Glomerular visceral epithelial cell (primary cell): ENCODE data around the gene RBM39.
"Not testable (repeated sequence)": the region's sequence is repeated elsewhere in the genome, so short reads cannot be mapped to it uniquely, and the experiment has no call there.

Source experiments
- DNase-seq: peaks from one replicate; pipeline ENCODE4 v3.0.0-alpha.2; 2016; ENCODE audit errors: extremely low spot score

Gene RBM39

GRCh38 chr20:35706591-35707529, 35.2 kb downstream of the RBM39 start:
- not testable (repeated sequence) for DNase-seq

DNA sequence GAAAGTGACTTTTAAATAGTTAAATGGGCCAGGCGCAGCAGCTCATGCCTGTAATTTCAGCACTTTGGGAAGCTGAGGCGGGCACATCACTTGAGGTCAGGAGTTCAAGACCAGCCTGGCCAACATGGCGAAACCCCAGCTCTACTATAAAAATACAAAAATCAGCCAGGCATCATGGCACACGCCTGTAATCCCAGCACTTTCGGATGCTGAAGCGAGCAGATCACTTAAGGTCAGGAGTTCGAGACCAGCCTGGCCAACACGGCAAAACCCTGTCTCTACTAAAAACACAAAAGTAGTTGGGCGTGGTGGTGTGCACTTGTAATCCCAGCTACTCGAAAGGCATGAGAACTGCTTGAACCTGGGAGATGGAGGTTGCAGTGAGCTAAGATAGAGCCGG, 36.2 kb downstream of the RBM39 start:
- not testable (repeated sequence) for DNase-seq

GRCh38 chr20:35704514-35705261, 37.4 kb downstream of the RBM39 start:
- no peak for DNase-seq

GRCh38 chr20:35702824-35703695, 39.0 kb downstream of the RBM39 start:
- no peak for DNase-seq

DNA sequence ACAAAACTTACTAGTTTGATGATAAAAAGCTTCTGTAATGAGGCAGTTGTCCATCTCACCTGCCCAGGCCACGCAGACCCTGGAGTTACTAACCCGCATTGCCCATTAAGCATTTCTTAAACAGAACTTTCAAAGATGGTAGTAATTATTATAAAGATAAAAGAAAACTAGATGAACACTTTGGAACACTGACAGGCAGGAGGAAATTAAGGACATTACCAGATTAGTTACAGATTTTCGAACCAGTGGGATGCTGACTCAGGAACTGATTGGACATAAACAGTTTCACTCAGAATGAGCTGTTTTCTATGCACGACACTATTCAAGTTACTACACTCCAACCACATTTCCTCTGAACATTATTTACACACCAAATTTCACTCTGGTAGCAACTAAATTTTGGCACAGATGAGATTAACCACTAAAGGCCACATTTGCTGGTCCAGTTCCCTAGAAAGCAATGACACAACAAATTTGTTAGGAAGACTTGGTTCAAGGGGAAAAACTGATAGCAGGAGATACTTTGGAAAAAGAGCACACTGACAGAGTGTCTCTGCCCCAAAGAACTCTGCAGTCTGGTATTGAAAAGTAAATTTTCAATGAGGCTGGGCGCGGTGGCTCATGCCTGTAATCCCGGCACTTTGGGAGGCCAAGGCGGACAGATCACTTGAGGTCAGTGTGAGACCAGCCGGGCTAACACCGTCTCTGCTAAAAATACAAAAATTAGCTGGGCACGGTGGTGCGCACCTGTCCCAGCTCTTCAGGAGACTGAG, 39.8 kb downstream of the RBM39 start:
- DNase-seq, result peak; percentile 28

DNA sequence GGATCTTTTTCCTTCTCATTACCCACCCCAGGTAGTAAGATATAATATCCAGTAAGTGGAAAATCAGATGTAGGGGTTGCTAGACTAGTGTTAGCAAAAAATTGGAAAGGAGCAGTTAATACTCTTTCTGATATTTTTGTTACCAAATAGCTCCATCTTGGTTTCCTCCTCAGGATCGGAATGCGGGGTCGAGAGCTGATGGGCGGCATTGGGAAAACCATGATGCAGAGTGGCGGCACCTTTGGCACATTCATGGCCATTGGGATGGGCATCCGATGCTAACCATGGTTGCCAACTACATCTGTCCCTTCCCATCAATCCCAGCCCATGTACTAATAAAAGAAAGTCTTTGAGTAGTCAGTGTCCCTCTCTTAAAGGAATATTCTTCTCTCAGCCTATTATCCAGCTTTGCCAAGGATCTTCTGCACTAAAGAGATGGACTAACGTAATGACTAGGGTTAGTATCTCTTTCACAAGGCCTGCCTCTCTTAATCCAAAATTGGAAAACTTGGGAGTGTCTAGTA, 41.4 kb downstream of the RBM39 start:
- peak; percentile 34 for DNase-seq

- peak; percentile 30 for DNase-seq
Measured at GRCh38 chr20:35699957-35700624, 42.0 kb downstream of the RBM39 start.

GRCh38 chr20:35699127-35699956, 42.7 kb downstream of the RBM39 start, which contains the start of the genes NFS1 and ROMO1:
NFS1 (minus strand) TSS chr20:35699352; CDS start chr20:35699288, 64 bp downstream.
ROMO1 (plus strand) TSS chr20:35699405; CDS start chr20:35699633, 228 bp downstream.
- peak; percentile 87 for DNase-seq

- DNase-seq, result peak; percentile 33
Measured at GRCh38 chr20:35698298-35699126, 43.5 kb downstream of the RBM39 start.

DNA sequence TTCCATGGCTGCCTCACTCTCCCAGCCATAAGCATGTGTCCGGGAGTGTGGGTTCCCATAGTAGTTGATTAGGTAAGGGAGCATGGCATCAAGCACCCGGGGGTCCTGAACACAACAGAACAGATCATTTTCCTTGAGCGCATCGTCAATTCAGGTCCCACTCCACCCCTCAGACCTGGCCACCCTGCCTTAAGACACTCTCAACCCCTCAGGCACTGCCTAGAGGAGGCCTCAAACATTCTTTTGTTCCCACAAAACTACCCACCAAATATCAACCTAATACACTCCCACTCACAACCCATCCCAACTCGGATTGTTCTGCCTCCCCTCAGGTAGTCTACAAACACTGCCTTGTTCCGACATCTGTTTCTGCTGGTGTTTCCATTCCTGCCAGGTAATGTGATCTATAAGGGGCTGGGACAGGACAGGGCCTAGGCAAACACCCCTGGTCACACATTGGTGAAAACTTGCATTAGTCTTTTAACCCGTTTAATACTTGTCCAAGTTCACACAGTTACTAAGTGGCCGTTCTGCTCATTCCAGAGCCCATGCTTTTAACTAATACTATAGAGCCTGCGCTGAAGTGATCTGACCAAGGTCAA, 44.3 kb downstream of the RBM39 start:
- DNase-seq, result no peak

DNA sequence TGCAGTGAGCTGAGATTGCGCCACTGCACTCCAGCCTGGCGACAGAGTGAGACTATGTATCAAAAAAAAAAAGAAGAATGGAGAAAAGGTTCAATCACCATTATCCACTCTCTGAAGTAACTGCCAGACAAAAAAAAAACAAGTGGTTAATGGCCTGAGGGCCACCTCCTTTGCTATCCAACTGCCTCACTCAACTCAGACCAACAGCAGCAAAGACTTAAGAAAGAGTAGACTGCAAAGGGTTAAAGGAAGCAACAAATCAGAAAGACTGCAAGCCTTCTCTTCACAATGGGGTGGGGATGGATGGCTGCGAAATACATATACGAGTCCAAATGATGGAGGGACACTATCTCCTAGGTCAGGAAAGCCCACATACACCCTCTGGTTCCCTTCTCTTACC, 46.1 kb downstream of the RBM39 start:
- DNase-seq, result no peak

DNA sequence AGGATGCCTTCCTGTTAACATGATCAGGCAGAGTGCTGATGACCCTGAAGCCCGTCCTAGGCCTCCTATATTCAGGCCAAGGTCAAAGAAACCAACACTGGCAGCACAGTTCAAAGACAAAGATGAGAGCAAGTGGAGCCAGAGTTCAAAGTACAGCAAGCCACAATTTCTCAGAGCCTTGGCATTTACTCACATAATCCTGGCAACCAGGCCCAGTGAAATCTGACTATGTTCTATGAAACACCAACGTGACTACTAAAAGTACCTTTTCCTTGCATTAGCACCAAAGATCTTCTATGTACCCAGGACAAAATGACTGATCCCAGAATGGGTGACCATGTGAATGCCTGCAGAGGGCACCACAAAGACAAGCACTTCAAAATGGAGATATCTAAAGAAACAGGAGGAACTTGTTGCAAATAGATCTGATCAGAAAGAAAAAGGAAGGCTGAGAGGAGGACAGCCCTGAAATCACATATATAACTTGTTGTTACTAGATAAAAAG, 46.8 kb downstream of the RBM39 start:
- no peak for DNase-seq

DNA sequence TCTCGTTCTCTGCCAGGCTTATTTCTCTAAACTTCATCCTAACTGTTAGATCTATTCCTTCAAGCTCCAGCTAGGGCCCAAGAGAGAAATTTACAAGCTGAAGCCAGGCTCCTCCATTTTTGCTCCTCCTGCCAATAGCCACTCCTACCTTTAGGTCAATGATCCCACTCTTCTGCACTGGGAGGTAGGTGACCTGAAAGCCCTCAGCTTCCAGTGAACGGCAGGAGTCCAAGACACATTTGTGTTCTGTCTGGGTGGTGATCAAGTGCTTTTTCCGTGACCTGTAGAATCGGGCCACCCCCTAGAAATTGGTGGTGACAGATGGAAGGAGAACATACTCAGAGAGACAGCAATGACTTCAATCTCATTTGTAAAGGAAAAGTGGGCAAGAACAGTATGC, 51.8 kb downstream of the RBM39 start:
- DNase-seq, result no peak

- not testable (repeated sequence) for DNase-seq
Measured at GRCh38 chr20:35686872-35687271, 55.2 kb downstream of the RBM39 start.

DNA sequence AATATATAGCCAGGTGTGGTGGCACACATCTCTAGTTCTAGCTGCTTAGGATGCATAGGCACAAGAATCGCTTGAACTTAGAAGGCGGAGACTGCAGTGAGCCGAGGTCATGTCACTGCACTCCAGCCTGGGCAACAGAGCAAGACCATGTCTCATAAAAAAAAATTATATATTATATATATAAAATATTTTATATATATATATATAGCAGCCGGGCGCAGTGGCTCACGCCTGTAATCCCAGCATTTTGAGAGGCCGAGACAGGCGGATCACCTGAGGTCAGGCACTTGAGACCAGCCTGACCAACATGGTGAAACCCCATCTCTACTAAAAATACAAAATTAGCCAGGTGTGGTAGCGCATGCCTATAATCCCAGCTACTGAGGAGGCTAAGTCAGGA, 56.7 kb downstream of the RBM39 start:
- not testable (repeated sequence) for DNase-seq

GRCh38 chr20:35681960-35682359, 60.1 kb downstream of the RBM39 start:
- DNase-seq, result no peak

- DNase-seq, result no peak
Measured at GRCh38 chr20:35680452-35681183, 61.4 kb downstream of the RBM39 start.
